ENCODE data around the gene ZKSCAN3. TPM values are rescaled to one million over a fixed set of nuclear protein-coding genes. Genes with fewer than 3 reads are reported as not detected.

The ZKSCAN3 gene
- total and polyA plus RNA-seq, 10 of the 15 experiments (the other 5 are each of a cell fraction or from before 2014, with no cell fraction given): 0.86 to 4.3 (median 3.1) TPM

DNA sequence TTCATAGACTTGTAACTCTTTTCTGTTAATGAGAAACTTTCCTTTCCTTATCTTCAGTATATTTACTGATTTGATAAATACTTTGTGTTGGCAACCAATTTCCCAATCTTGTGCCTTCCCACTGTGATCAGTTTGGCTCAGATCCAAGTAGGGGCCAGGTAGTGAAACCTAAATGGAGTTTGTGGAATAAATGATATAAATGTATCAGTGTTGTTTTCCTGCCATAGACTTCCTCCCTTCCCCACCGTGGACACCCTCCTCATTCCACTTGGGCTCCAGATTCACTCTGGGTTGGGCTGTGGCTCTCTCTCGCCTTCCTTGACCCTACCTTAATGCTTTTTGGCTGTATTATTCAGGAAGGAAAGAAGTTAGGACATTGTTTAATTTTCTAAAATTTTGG, 1.3 kb downstream of the ZKSCAN3 start:
- no peaks in the 10 kb centered on the region for H4K20me1 ChIP-seq (ENCODE audit: control insufficient read depth, insufficient read depth)
- RAD21 ChIA-PET (ENCODE audit: unreplicated experiment): interaction anchor here (1.1 to 1.4 kb wide), 2 partner anchors 16 to 84 kb away, joined by 3 read pairs; partner anchors contain the start of gene ZSCAN26
- CTCF ChIA-PET: interaction anchor here (1.3 kb wide), 1 partner anchor 96 kb away, joined by 3 read pairs; no protein-coding TSS in a partner anchor
- H3K9ac ChIP-seq (ENCODE audit: control insufficient read depth, insufficient read depth, low read length): no peak overlapping the region
- POLR2A ChIA-PET: no interaction called here
- peak overlapping the region; percentile 90 for H3K4me2 ChIP-seq (ENCODE audit: control insufficient read depth, insufficient read depth)
- H3K27ac ChIP-seq (ENCODE audit: control insufficient read depth, insufficient read depth): no peak overlapping the region
- H3K27me3 ChIP-seq (replicated peaks in 1 of 2; ENCODE audit: control insufficient read depth in 2 of 2, insufficient read depth in 2 of 2, low read length in 1 of 2): no peaks in the 10 kb centered on the region
- ATAC-seq (no peak), DNase-seq (ENCODE audit: low read depth, low spot score) (no peak), FAIRE-seq (no peak)
- no peaks in the 10 kb centered on the region for H3K4me1 ChIP-seq (ENCODE audit: control insufficient read depth, insufficient read depth, low read length)
- BruUV-seq (replicated peaks): no TSS peak
- H3K36me3 ChIP-seq (ENCODE audit: control insufficient read depth in 2 of 2, insufficient read depth in 2 of 2, low read length in 1 of 2): no peaks in the 10 kb centered on the region
- H3K4me3 ChIP-seq: peak overlapping the region; percentile 93; the same call in 1 of the 2 replicates
- WGBS (ENCODE audit: insufficient coverage, insufficient replicate concordance, low lambda C conversion rate, missing lambda C conversion rate): 97% methylated on average over 2 of the region's 2 CpGs
- in situ Hi-C loops (cut with MboI) (loop anchor here (25.0 kb wide), 1 partner anchor 1189 kb away; no protein-coding TSS in a partner anchor), intact Hi-C loops (cut with micrococcal nuclease; ENCODE audit: unreplicated experiment) (loop anchor here (5.0 to 10.0 kb wide), 3 partner anchors 124 to 1186 kb away; partner anchors contain the start of gene ZSCAN9)
- no peaks in the 10 kb centered on the region; the same call in 2 of the 3 replicates for H3K9me3 ChIP-seq (replicated peaks; ENCODE audit: control insufficient read depth, insufficient read depth, low read length)
- SMC1A ChIA-PET (ENCODE audit: uncharacterized antibody, unreplicated experiment): interaction anchor here (0.6 to 3.9 kb wide), 4 partner anchors 32 to 1185 kb away, joined by 3 to 19 read pairs (median 8); partner anchors contain the start of gene ZSCAN26
- H3K79me2 ChIP-seq (ENCODE audit: control insufficient read depth, insufficient read depth, low read length): peaks cover 17% of the 10 kb centered on the region
- TF ChIP-seq, protein P1, sequence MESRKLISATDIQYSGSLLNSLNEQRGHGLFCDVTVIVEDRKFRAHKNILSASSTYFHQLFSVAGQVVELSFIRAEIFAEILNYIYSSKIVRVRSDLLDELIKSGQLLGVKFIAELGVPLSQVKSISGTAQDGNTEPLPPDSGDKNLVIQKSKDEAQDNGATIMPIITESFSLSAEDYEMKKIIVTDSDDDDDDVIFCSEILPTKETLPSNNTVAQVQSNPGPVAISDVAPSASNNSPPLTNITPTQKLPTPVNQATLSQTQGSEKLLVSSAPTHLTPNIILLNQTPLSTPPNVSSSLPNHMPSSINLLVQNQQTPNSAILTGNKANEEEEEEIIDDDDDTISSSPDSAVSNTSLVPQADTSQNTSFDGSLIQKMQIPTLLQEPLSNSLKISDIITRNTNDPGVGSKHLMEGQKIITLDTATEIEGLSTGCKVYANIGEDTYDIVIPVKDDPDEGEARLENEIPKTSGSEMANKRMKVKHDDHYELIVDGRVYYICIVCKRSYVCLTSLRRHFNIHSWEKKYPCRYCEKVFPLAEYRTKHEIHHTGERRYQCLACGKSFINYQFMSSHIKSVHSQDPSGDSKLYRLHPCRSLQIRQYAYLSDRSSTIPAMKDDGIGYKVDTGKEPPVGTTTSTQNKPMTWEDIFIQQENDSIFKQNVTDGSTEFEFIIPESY (IDR thresholded peaks at IDR 0.05): no peak
- TF ChIP-seq, protein P2, sequence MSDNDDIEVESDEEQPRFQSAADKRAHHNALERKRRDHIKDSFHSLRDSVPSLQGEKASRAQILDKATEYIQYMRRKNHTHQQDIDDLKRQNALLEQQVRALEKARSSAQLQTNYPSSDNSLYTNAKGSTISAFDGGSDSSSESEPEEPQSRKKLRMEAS (IDR thresholded peaks at IDR 0.05; ENCODE audit: low read depth, low read length): no peak
- TF ChIP-seq GATAD2B (conservative IDR thresholded peaks at IDR 0.05; ENCODE audit: low read depth) (no peak), CREB1 (IDR thresholded peaks at IDR 0.05; ENCODE audit: low read depth) (no peak), BRCA1 (IDR thresholded peaks at IDR 0.05; ENCODE audit: low read depth, low read length) (no peak), TCF12 (IDR thresholded peaks at IDR 0.05; ENCODE audit: low read depth, low read length) (no peak), CEBPB (IDR thresholded peaks at IDR 0.05; ENCODE audit: borderline replicate concordance in 1 of 2, low read depth in 2 of 2, low read length in 2 of 2) (no peak), EZH2 (IDR thresholded peaks at IDR 0.05; ENCODE audit: borderline replicate concordance, control insufficient read depth, low read depth, low read length) (no peak)
- TF ChIP-seq, protein P3, sequence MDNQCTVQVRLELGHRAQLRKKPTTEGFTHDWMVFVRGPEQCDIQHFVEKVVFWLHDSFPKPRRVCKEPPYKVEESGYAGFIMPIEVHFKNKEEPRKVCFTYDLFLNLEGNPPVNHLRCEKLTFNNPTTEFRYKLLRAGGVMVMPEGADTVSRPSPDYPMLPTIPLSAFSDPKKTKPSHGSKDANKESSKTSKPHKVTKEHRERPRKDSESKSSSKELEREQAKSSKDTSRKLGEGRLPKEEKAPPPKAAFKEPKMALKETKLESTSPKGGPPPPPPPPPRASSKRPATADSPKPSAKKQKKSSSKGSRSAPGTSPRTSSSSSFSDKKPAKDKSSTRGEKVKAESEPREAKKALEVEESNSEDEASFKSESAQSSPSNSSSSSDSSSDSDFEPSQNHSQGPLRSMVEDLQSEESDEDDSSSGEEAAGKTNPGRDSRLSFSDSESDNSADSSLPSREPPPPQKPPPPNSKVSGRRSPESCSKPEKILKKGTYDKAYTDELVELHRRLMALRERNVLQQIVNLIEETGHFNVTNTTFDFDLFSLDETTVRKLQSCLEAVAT (IDR thresholded peaks at IDR 0.05): no peak
- TF ChIP-seq, protein P4, sequence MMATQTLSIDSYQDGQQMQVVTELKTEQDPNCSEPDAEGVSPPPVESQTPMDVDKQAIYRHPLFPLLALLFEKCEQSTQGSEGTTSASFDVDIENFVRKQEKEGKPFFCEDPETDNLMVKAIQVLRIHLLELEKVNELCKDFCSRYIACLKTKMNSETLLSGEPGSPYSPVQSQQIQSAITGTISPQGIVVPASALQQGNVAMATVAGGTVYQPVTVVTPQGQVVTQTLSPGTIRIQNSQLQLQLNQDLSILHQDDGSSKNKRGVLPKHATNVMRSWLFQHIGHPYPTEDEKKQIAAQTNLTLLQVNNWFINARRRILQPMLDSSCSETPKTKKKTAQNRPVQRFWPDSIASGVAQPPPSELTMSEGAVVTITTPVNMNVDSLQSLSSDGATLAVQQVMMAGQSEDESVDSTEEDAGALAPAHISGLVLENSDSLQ (IDR thresholded peaks at IDR 0.05): no peak
- TF ChIP-seq, protein P5, sequence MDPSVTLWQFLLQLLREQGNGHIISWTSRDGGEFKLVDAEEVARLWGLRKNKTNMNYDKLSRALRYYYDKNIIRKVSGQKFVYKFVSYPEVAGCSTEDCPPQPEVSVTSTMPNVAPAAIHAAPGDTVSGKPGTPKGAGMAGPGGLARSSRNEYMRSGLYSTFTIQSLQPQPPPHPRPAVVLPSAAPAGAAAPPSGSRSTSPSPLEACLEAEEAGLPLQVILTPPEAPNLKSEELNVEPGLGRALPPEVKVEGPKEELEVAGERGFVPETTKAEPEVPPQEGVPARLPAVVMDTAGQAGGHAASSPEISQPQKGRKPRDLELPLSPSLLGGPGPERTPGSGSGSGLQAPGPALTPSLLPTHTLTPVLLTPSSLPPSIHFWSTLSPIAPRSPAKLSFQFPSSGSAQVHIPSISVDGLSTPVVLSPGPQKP (IDR thresholded peaks at IDR 0.05; ENCODE audit: low read depth, low read length): no peak
- no peak overlapping the region for H2AFZ ChIP-seq (ENCODE audit: control insufficient read depth, low read depth, low read length)

All from GM12878 (cell line).